Activated naive CD4-positive, alpha-beta T cell treated with anti-CD3 and anti-CD28 coated beads, Interleukin-2, amount 10 ng/mL, durations not matched to agents 7 days and 5 days (primary cell): ENCODE results near the gene METTL27.
"Not testable (repeated sequence)": the region's sequence is repeated elsewhere in the genome, so short reads cannot be mapped to it uniquely, and the experiment has no call there.

Experiments
- CTCF ChIA-PET: fragments of 350-600 bp; sonication (Branson Sonifier 250); formaldehyde crosslinking; loops from one replicate; lab custom pipeline; 2021; ENCODE audit warnings: antibody characterized with exemption; lab: Charles Lee
- DNase-seq: peaks from one replicate; pipeline ENCODE4 v3.0.0-alpha.2; 2020
- H3K27ac Mint-ChIP-seq: one replicate; pipeline ENCODE4 v1.8.0; 2021; ENCODE audit warnings: mild to moderate bottlenecking, moderate library complexity, mixed read lengths
- H3K27me3 Mint-ChIP-seq: one replicate; pipeline ENCODE4 v1.8.0; 2021; ENCODE audit warnings: mild to moderate bottlenecking, mixed read lengths
- H3K36me3 Mint-ChIP-seq: one replicate; pipeline ENCODE4 v1.8.0; 2021; ENCODE audit warnings: mixed read lengths
- H3K4me1 Mint-ChIP-seq: one replicate; pipeline ENCODE4 v1.8.0; 2021; ENCODE audit warnings: mixed read lengths
- H3K4me3 Mint-ChIP-seq: one replicate; pipeline ENCODE4 v1.8.0; 2021; ENCODE audit warnings: mild to moderate bottlenecking, moderate library complexity, mixed read lengths
- H3K9me3 Mint-ChIP-seq: one replicate; pipeline ENCODE4 v1.8.0; 2021; ENCODE audit warnings: mixed read lengths

Gene METTL27

GRCh38 chr7:73852500-73852899 lies 10.2 kb upstream of the METTL27 start:
- Mint-ChIP-seq H3K27ac (no peak overlapping the region), H3K4me1 (peaks cover 23% of the 10 kb centered on the region), H3K36me3 (no peaks in the 10 kb centered on the region), H3K27me3 (peaks cover 80% of the 10 kb centered on the region), H3K4me3 (no peak overlapping the region), H3K9me3 (no peaks in the 10 kb centered on the region)
- DNase-seq, result no peak
- CTCF ChIA-PET, result no interaction called here

GRCh38 chr7:73851410-73852338 lies 9.4 kb upstream of the METTL27 start:
- Mint-ChIP-seq H3K4me1 (peaks cover 23% of the 10 kb centered on the region), H3K27ac (no peak overlapping the region), H3K36me3 (no peaks in the 10 kb centered on the region), H3K27me3 (peaks cover 72% of the 10 kb centered on the region), H3K9me3 (no peaks in the 10 kb centered on the region), H3K4me3 (no peak overlapping the region)
- no peak for DNase-seq
- CTCF ChIA-PET, result interaction anchor here (1.2 kb wide), 1 partner anchor 175 kb away, joined by 5 read pairs; no protein-coding TSS in a partner anchor

- no peak overlapping the region for H3K4me3 Mint-ChIP-seq
- no peaks in the 10 kb centered on the region for H3K36me3 Mint-ChIP-seq
- no peak for DNase-seq
- CTCF ChIA-PET, result interaction anchor here (0.6 to 1.2 kb wide), 3 partner anchors 111 to 244 kb away, joined by 3 to 5 read pairs (median 3); no protein-coding TSS in a partner anchor
- peaks cover 65% of the 10 kb centered on the region for H3K27me3 Mint-ChIP-seq
- peaks cover 22% of the 10 kb centered on the region for H3K4me1 Mint-ChIP-seq
- H3K9me3 Mint-ChIP-seq, result no peaks in the 10 kb centered on the region
- H3K27ac Mint-ChIP-seq, result no peak overlapping the region
Measured at GRCh38 chr7:73850781-73851207, 8.5 kb upstream of the METTL27 start.

GRCh38 chr7:73847941-73848723 lies 5.8 kb upstream of the METTL27 start:
- Mint-ChIP-seq H3K4me3 (no peak overlapping the region), H3K9me3 (no peaks in the 10 kb centered on the region), H3K27me3 (peaks cover 56% of the 10 kb centered on the region), H3K4me1 (peaks cover 24% of the 10 kb centered on the region), H3K27ac (no peak overlapping the region), H3K36me3 (no peaks in the 10 kb centered on the region)
- no peak for DNase-seq
- CTCF ChIA-PET, result interaction anchor here (1.0 to 1.5 kb wide), 3 partner anchors 8 to 36 kb away, joined by 3 to 4 read pairs (median 4); no protein-coding TSS in a partner anchor

- DNase-seq, H3K9me3 Mint-ChIP-seq, CTCF ChIA-PET, H3K27ac Mint-ChIP-seq, H3K4me3 Mint-ChIP-seq, H3K36me3 Mint-ChIP-seq: not testable (repeated sequence)
- Mint-ChIP-seq H3K4me1 (peaks cover 19% of the 10 kb centered on the region), H3K27me3 (peaks cover 42% of the 10 kb centered on the region)
Measured at GRCh38 chr7:73845701-73846195, 3.4 kb upstream of the METTL27 start.

GRCh38 chr7:73844848-73845460 lies 2.6 kb upstream of the METTL27 start:
- Mint-ChIP-seq H3K4me1 (peaks cover 16% of the 10 kb centered on the region), H3K4me3 (no peak overlapping the region), H3K36me3 (no peaks in the 10 kb centered on the region), H3K27ac (no peak overlapping the region), H3K9me3 (no peaks in the 10 kb centered on the region), H3K27me3 (peaks cover 34% of the 10 kb centered on the region)
- DNase-seq, result no peak
- CTCF ChIA-PET, result interaction anchor here (1.4 kb wide), 1 partner anchor 10 kb away, joined by 6 read pairs; no protein-coding TSS in a partner anchor

- peak overlapping the region; percentile 2 for H3K4me3 Mint-ChIP-seq
- no peaks in the 10 kb centered on the region for H3K9me3 Mint-ChIP-seq
- CTCF ChIA-PET, result interaction anchor here (1.4 kb wide), 1 partner anchor 11 kb away, joined by 6 read pairs; no protein-coding TSS in a partner anchor
- no peak overlapping the region for H3K27ac Mint-ChIP-seq
- H3K27me3 Mint-ChIP-seq, result peaks cover 26% of the 10 kb centered on the region
- H3K36me3 Mint-ChIP-seq, result no peaks in the 10 kb centered on the region
- no peak for DNase-seq
- peaks cover 16% of the 10 kb centered on the region for H3K4me1 Mint-ChIP-seq
Measured at GRCh38 chr7:73844131-73844547, 1.8 kb upstream of the METTL27 start.

GRCh38 chr7:73841689-73842066 lies 638 bp downstream of the METTL27 start:
- peaks cover 20% of the 10 kb centered on the region for H3K27me3 Mint-ChIP-seq
- H3K4me1 Mint-ChIP-seq, result peaks cover 21% of the 10 kb centered on the region
- no peak for DNase-seq
- CTCF ChIA-PET, result no interaction called here
- no peaks in the 10 kb centered on the region for H3K36me3 Mint-ChIP-seq
- no peaks in the 10 kb centered on the region for H3K9me3 Mint-ChIP-seq
- H3K4me3 Mint-ChIP-seq, result peak overlapping the region; percentile 79
- H3K27ac Mint-ChIP-seq, result no peak overlapping the region

GRCh38 chr7:73840715-73841379 lies 1.5 kb downstream of the METTL27 start:
- CTCF ChIA-PET, result no interaction called here
- DNase-seq, result no peak
- Mint-ChIP-seq H3K4me1 (peaks cover 21% of the 10 kb centered on the region), H3K9me3 (no peaks in the 10 kb centered on the region), H3K4me3 (peak overlapping the region; percentile 34), H3K27me3 (peaks cover 20% of the 10 kb centered on the region), H3K27ac (no peak overlapping the region), H3K36me3 (no peaks in the 10 kb centered on the region)

GRCh38 chr7:73839743-73840714 lies 2.3 kb downstream of the METTL27 start:
- Mint-ChIP-seq H3K9me3 (no peaks in the 10 kb centered on the region), H3K4me3 (no peak overlapping the region), H3K27me3 (peaks cover 18% of the 10 kb centered on the region), H3K27ac (no peak overlapping the region), H3K4me1 (peaks cover 21% of the 10 kb centered on the region), H3K36me3 (no peaks in the 10 kb centered on the region)
- CTCF ChIA-PET, result interaction anchor here (0.7 kb wide), 1 partner anchor 120 kb away, joined by 3 read pairs; no protein-coding TSS in a partner anchor
- no peak for DNase-seq

- H3K4me1 Mint-ChIP-seq, result peaks cover 18% of the 10 kb centered on the region
- no peak overlapping the region for H3K27ac Mint-ChIP-seq
- H3K36me3 Mint-ChIP-seq, result no peaks in the 10 kb centered on the region
- CTCF ChIA-PET, result interaction anchor here (0.7 kb wide), 1 partner anchor 119 kb away, joined by 3 read pairs; no protein-coding TSS in a partner anchor
- H3K4me3 Mint-ChIP-seq, result no peak overlapping the region
- peaks cover 15% of the 10 kb centered on the region for H3K27me3 Mint-ChIP-seq
- no peak for DNase-seq
- no peaks in the 10 kb centered on the region for H3K9me3 Mint-ChIP-seq
Measured at GRCh38 chr7:73839290-73839689, 3.0 kb downstream of the METTL27 start.

GRCh38 chr7:73838642-73839041 lies 3.7 kb downstream of the METTL27 start:
- Mint-ChIP-seq H3K36me3 (no peaks in the 10 kb centered on the region), H3K4me1 (peaks cover 13% of the 10 kb centered on the region), H3K4me3 (no peak overlapping the region), H3K9me3 (no peaks in the 10 kb centered on the region), H3K27me3 (peaks cover 8% of the 10 kb centered on the region), H3K27ac (no peak overlapping the region)
- no peak for DNase-seq
- CTCF ChIA-PET, result no interaction called here
